Measurements from ENCODE around the gene KCNT1.

- TF ChIP-seq CTCF (IDR thresholded peaks at IDR 0.05): no peak
- no peak for TF ChIP-seq POLR2AphosphoS5 (IDR thresholded peaks at IDR 0.05; ENCODE audit: insufficient read depth in 1 of 2, low read depth in 1 of 2)
Observed at GRCh38 chr9:135737840-135738521, 36.0 kb downstream of the KCNT1 start.

Data from vagina (tissue), 2 donors.